H4 (cell line): ENCODE results near the gene MBD5. TPM values are rescaled to one million over a fixed set of nuclear protein-coding genes. Genes with fewer than 3 reads are reported as not detected.
A peak's percentile ranks its signal among the peaks of the same experiment; 100 is the strongest.

Experiments
- DNase-seq: peaks from one replicate; pipeline ENCODE4 v3.0.0-alpha.2; 2015; ENCODE audit warnings: low spot score
- total RNA-seq: library from RNA; depleted of rRNA; stranded (reverse); fragments of >200 nt; shearing (Covaris generic); gene quantifications from 2 replicates; pipeline ENCODE4 v1.2.3, GENCODE V29; 2014

The MBD5 gene
- total RNA-seq, 1 experiment from 2014 or later = 12.8 TPM

GRCh38 chr2:148461876-148462275, 441.0 kb downstream of the MBD5 start:
- no peak for DNase-seq

GRCh38 chr2:148475626-148476025, 454.7 kb downstream of the MBD5 start:
- DNase-seq = no peak

GRCh38 chr2:148479398-148479797, 458.5 kb downstream of the MBD5 start:
- no peak for DNase-seq

- no peak for DNase-seq
These were observed 462.8 kb downstream of the MBD5 start for GRCh38 chr2:148483665-148484064.

- DNase-seq = no peak
These were observed 463.2 kb downstream of the MBD5 start for GRCh38 chr2:148484066-148484465.

GRCh38 chr2:148486655-148487054, 465.8 kb downstream of the MBD5 start:
- no peak for DNase-seq

GRCh38 chr2:148487439-148487838, 466.5 kb downstream of the MBD5 start:
- no peak for DNase-seq

GRCh38 chr2:148490840-148491439, 470.0 kb downstream of the MBD5 start:
- DNase-seq = no peak

- no peak for DNase-seq
These were observed 473.1 kb downstream of the MBD5 start for GRCh38 chr2:148493822-148494563.

- DNase-seq = no peak
These were observed 474.7 kb downstream of the MBD5 start for GRCh38 chr2:148495586-148495985.

GRCh38 chr2:148501545-148501944, 480.7 kb downstream of the MBD5 start:
- no peak for DNase-seq

GRCh38 chr2:148503516-148503915, 482.6 kb downstream of the MBD5 start:
- DNase-seq = no peak

GRCh38 chr2:148507970-148508369, 487.1 kb downstream of the MBD5 start:
- no peak for DNase-seq

- no peak for DNase-seq
These were observed 488.0 kb downstream of the MBD5 start for GRCh38 chr2:148508878-148509287.

- peak; percentile 81 for DNase-seq
These were observed 488.5 kb downstream of the MBD5 start for GRCh38 chr2:148509288-148509902.

GRCh38 chr2:148511883-148512282, 491.0 kb downstream of the MBD5 start:
- DNase-seq = no peak

GRCh38 chr2:148512501-148512900, 491.6 kb downstream of the MBD5 start:
- no peak for DNase-seq

- DNase-seq = no peak
These were observed 492.5 kb downstream of the MBD5 start for GRCh38 chr2:148513427-148513826.

- DNase-seq = no peak
These were observed 494.2 kb downstream of the MBD5 start for GRCh38 chr2:148515120-148515519.

GRCh38 chr2:148515976-148516375, 495.1 kb downstream of the MBD5 start:
- no peak for DNase-seq

- no peak for DNase-seq
These were observed 496.4 kb downstream of the MBD5 start for GRCh38 chr2:148517296-148517695.

- no peak for DNase-seq
These were observed 496.9 kb downstream of the MBD5 start for GRCh38 chr2:148517822-148518221.

- no peak for DNase-seq
These were observed 498.1 kb downstream of the MBD5 start for GRCh38 chr2:148519013-148519412.
